SHP77 treated with DMSO at 0.1 percent for 48 hours (cell line): ENCODE measurements around the gene KDM4B.

Experiments used
- DNase-seq: peaks from one replicate; lab custom pipeline; 2025; lab: John Stamatoyannopoulos, UW

KDM4B gene

DNA sequence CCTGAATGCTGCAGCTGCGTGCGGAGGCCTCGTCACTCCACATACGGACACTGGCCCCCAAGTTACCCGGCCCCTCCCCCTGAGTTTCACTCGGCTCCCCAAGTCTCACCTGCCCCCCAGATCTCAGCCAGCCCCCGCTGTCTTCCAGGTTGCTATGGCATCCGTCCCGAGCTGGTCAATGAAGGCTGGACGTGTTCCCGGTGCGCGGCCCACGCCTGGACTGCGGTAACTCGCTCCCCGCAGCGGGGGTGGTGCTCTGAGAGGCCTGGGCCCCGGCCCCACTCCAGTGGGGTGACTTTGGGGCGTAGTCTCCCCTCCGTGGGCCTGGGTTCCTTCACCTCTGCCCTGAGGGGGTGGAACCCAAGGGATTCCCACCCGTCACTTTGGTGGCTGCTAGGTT is 168.2 kb downstream of the KDM4B start:
- no peak for DNase-seq

DNA sequence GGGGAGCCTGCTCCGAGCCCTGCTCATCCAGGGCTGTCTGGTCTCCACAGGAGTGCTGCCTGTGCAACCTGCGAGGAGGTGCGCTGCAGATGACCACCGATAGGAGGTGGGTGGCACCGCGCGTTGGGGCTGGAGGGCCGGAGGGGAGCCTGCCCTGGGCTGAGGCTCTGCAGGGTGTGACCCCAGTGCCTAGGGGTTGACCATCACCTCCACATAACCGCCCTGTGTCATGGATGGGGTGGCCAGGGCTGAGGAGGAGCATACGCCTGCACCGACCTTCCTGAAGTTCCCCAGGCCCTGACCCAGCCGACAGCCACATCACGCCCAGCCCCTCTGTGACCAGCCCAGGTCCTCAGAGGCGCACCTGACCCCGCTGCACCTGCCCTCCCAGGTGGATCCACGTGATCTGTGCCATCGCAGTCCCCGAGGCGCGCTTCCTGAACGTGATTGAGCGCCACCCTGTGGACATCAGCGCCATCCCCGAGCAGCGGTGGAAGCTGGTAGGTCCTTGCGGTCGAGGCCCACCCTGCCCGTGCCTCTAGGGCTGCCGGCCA is 168.7 kb downstream of the KDM4B start:
- DNase-seq = no peak

DNA sequence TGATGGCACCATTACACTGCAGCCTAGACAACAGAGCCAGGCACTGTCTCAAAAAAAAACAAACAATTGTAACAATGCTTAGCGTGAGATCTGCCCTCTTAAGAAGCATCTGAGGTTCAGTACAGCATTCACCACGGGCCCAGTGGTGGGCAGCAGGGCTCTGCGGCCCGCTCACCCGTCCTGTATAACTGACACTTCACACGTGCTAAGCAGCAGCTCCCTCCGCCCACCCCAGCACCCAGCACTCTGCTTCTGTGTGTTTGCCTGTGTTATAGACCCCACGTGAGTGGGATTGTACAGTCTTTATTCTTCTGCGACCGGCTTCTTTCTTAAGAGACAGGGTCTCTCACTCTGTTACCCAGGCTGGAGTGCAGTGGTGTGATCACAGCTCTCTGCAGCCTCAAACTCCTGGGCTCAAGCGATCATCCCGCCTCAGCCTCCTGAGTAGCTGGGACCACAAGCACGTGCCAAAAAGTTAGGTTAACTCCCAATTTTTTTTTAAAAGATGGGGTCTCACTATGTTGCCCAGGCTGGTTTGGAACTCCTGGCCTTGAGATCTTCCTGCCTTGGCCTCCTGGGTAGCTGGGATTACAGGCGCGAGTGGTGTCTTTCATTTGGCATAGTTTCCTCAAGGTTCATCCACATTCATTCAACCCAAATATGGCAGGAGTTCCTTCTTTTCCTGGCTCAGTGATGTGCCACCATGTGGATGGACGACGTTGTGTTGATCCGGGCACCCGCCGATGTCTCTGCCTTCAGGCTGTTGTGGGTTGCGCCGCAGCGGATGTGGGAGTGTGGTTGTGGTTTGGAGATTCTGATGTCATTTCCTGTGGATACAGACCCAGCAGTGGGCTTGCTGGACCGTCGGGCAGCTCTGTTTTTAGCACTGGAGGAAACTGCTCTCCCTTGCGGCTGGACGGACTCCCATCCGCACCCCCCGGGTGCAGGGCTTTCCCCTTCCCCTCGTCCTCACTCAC is 170.0 kb downstream of the KDM4B start:
- DNase-seq = no peak

DNA sequence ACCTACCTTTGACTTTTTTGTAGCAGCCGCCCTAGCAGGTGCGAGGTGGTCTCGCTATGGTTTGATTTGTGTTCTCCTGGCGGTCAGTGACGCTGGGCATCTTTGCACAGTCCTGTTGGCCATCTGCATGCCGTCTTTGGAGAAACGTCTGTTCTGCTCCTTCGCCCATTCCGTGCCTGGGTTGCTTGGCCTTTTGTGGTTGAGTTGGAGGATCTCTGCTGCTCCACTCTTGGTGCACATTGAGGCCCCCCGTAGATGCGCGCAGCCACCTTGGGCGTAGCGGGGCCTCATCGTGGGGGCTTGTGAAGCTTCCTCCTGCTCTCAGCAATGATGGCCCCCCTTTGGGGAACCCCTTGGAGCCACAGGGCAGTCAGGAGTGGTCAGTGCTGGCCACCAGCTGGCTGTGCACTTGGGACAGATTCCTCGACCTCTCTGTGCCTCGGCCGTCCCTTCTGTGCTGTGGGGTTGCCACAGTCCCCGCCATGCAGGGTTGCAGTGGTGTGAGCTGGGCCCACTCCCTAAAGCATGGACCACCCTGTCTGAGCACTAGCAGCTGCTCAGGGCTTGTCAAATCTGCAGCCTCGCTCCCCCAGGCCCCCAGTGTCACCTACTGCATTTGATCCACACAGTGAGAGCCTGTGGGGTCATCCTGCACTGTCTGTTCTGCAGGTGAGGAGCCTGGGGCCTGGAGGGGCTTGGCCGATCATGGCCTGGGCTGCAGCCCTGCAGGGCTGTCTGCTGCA is 170.8 kb downstream of the KDM4B start:
- no peak for DNase-seq

DNA sequence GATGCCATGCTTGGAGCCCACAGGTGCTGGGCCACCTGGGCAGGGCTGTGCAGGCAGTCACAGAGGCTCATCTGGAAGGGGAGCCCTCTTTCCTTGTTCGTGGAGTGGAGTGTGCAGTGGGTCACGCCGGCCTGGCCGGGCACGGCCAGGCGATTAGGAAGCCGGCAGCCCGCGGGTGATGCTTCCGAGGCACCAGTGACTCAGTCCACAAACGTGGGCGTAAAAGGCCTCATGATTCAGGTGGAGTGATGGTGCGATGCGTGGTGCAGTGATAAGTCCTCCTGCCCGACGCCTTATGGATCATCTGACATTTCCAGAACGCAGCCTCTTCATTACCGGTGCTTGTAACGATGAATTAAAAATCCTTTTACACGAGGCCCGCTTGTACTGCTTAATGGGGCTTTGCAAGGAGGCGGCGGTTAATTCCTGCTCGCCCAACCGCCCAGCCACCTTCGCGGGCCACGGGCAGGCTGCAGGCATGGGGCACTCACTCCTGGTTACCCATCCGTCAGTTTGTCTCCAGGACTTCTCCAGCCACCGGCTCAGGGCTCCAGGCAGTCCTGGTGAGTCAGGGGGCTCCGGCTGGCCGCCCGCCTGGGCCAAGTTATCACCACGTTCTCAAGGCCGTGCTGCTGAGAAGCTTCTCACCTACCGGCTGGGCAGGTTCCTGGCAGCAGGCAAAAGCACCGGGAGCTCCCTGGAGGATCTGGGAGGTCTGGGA is 172.4 kb downstream of the KDM4B start:
- DNase-seq = no peak

DNA sequence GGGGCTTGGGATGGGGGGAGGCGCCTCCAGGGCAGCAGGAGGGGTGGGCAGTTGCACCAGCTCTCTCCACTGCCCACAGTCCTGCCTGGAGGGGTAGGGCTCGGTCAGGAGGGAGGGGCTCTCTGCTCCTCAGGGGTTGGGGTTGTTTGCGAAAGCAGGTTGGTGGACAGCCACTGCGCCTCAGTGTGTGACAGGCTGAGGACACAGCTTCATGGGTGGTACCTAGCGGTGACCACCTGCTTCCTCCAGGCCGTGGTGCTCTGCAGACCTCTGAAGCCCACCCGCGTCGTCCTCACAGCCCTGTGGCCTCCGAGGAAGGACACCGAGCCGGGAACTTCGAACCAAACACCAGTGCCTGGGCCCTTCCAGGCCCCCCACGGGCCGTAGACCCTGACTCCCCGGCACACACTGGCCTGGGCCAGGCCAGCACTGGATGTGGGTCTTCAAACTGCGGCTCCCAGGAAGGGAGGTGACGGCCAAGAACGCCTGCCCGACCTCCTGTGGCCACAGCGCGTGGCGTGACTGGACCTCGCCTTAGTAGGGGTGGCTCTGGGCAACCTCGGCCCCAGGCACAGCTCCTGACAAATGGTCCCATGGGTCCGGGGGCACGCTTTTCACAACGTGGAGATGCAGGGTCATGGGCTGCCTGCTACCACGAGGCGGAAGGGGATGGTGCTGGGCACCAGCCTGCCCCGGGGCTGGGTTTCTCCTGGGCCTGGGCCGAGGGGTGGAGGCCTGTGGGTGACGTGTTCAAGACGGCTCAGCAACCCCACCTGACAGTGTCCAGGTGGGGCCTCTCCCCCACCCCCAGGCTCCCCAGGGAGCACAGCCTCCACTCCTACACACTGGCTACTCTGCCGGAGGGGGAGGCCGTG is 173.2 kb downstream of the KDM4B start:
- no peak for DNase-seq

DNA sequence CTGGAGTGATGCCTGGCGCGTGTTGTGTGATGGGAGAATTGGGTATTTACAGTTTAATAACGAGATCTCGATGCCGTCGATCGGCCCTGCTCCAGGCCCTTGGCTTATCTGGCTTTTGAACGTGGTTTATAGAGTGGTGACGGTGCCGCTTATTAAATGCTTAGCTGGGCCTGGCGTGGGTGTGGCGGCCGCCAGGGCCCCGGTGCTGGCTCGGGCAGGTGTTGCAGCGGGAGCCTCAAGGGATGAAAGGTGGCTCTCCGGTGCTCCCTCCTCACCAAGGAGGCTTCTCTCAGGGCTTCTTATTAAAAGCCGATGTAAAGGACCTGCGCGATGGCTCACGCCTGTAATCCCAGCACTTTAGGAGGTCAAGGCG is 173.8 kb downstream of the KDM4B start:
- DNase-seq = no peak

DNA sequence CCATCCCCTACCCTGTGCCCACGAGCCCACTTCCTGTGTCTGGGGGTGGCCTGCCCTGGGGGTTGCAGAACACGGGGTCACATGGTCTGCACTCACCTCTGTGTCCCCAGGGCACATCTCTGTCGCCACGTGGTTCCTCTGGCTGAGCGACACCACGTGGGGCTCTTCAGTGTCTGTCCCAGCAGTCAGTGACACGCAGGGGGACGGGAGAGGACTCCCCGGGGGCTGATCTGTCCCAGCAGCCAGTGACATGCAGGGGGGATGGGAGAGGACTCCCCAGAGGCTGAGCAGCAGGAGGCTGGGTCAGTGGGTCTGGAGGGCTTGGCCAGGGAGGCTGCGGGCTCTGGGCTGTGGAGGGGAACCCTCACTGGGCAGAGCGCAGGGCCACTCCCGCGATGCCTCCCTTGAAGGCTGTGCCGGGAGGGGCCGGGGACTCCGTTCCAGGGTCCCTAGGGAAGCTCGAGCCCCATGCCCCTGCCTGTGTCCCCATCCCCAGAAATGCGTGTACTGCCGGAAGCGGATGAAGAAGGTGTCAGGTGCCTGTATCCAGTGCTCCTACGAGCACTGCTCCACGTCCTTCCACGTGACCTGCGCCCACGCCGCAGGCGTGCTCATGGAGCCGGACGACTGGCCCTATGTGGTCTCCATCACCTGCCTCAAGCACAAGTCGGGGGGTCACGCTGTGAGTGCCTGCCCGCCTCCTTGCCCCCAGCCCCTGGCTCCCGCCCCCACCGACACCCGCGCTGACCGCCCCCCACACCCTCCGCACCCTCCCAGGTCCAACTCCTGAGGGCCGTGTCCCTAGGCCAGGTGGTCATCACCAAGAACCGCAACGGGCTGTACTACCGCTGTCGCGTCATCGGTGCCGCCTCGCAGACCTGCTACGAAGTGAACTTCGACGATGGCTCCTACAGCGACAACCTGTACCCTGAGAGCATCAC is 174.8 kb downstream of the KDM4B start:
- no peak for DNase-seq

DNA sequence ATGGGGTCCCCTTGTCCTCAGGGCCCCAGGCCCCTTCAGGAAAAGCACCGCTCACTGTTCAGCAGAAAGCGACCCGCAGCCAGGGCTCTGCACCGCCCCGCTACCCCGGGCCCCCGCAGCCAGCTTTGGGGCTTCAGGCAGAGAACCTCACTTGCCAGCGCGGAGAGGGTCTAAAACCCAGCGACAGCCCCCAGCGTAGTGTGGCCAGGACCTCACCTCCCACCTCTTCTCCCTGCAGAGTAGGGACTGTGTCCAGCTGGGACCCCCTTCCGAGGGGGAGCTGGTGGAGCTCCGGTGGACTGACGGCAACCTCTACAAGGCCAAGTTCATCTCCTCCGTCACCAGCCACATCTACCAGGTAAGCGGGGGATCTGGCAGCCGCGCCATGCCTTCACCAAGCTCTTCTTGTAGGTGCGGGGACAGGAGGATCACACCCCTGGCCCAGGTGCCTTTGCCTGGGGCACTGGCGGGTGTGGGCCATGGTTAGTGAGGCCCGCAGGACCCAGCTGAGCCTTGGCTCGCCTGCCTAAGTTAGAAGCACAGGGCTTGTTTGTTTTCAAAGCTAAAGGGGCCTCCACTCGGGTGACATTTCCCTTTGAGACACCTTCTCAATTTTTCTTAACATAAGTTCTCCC is 175.7 kb downstream of the KDM4B start:
- no peak for DNase-seq

DNA sequence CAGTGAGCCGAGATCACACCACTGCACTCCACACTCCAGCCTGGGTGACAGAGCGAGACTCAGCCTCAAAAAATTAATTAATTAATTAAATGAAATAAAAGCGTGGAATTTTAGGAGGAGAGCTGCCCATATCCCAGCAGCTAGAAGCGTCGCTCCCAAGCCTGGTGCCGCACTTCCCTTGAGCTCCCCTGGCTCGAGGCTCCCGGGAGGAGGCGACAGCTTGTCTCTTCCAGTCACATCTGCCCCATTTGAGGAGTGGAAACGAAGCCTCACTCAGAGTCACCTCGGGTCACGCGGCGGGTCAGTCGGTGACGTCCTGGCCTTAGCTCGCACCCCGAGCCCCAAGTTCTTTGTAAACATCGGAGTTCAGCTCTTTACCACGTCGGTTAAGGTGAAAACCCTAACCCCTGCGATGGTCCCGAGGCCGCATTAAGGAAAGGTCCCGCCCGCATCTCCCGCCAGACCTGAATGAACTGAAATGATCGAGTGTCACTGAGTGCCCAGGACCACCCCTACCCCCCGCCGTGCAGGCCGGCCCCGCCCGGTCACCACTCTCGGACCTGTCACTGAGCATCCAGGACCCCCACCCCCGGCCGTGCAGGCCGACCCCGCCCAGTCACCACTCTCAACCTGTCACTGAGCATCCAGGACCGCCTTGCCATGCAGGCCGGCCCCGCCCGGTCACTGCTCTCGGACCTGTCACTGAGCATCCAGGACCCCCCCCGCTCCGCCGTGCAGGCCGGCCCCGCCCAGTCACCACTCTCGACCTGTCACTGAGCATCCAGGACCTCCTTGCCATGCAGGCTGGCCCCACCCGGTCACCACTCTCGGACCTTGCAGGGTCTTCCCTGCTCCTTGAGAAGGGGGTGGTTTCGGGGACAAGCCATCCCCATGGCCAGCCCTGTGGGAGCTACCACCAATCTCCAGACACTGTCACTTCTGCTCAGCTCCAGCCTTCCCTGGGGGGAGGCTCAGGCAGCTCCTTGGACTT is 176.9 kb downstream of the KDM4B start:
- DNase-seq = no peak

DNA sequence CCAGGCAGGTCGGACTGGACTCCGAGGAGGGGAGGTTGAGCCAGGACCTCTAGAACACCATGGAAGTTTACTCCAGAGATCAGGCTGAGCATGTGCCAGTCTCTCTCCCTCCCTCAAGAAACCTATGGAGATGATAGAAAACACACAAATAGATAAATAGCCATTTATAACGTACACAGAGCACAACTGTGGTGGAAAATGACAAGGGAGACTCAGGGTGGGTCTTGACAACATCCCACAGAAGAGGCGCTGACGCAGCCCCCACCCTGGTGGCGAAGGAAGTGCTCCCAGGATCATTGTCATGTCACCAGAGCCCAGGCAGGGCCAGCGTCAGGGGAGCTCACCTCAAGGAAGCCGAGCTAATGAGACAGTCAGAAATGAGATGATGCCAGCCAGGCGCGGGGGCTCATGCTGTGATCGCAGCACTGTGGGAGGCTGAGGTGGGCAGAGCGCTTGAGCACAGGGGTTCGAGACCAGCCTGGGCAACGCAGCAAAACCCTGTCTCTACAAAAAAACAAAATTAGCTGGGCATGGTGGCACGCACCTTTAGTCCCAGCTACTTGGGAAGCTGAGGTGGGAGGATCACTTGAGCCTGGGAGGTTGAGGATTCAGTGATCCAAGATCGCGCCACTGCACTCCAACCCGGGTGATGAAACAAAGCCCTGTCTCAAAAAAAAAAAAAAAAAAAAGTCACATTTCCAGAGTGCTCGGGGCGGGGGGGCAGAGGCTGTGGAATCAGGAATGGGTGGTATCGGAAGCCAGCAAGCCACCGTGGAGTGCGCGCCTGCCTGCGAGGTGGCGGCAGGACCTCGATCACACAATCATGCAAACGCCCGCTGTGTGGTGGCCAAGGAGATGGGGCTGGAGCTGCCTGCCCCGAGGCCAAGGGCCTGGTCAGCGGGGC is 178.4 kb downstream of the KDM4B start:
- no peak for DNase-seq

DNA sequence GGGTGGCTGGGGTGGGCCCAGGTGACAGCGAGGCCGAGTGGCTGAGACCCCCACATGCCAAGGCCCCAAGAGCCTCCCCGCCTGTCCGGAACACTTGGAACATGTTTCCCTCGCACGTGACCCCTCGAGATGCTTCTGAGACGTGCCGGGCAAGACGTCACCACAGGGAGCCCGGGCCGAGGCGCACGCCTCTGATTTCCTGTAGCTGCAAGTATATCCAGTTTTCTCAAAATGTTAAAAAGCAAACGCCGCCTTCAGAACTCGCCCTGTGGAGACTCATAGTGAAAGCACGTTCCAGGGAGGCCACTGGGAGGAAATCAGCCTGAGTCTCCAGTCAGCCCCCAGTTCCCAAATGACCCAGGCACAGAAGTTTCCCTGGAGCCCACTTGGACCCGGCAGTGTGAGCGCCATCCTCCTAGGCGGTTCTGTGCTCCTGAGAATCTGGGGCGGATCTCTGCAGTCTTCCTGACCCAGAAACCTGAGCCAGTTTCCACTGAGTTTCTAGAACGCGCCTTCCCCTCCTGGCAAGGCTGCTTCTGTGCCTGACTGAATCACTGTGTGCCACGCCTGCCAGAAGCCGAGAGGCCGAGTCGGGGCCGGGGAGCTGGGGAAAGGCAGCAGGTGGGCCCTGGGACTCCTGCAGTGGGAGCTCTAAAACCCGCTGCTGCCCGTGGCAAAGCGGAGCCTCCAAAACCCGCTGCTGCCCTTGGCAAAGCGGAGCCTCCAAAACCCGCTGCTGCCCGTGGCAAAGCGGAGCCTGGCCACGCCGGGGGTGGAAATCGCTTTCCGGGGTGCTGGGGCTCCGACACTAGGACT is 179.3 kb downstream of the KDM4B start:
- no peak for DNase-seq

DNA sequence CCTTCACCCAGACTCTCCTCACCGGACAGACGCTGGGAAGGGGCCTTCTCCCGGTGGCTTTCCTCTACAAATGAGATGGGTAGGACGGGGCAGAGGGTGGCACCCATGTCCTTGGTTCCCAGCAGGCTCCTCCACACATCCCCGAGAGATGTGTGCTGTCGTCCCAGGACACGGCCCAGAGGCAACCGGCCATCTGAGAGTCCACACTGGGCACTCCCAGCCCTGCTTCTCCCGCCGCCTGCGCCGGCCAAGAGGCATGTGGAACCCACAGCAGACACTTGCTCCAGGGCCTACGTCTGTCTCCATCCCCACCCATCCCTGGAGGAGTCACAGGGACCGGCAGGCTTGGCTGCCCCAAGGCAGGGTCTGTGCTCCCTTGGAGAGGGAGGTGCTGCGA is 179.9 kb downstream of the KDM4B start:
- DNase-seq = no peak

DNA sequence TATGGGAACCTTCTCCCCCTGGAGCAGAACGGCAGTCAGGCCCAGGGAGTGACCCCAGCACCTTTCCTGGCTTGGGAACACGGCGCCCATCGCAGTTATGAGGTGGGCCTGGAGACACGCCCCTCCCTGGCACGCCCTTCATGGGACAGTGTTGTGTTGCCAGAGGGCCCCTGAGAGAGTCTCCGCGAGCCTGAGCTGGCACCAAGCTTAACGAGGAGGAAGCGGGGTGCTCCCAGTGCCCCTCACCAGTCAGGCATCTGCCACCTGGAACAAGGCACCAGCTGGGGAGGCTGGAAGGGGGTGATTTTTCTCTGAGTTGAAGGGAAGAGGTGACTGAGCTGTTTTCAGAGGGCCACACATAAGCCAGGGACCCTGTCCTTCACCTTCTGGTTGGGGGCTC is 180.6 kb downstream of the KDM4B start:
- no peak for DNase-seq

DNA sequence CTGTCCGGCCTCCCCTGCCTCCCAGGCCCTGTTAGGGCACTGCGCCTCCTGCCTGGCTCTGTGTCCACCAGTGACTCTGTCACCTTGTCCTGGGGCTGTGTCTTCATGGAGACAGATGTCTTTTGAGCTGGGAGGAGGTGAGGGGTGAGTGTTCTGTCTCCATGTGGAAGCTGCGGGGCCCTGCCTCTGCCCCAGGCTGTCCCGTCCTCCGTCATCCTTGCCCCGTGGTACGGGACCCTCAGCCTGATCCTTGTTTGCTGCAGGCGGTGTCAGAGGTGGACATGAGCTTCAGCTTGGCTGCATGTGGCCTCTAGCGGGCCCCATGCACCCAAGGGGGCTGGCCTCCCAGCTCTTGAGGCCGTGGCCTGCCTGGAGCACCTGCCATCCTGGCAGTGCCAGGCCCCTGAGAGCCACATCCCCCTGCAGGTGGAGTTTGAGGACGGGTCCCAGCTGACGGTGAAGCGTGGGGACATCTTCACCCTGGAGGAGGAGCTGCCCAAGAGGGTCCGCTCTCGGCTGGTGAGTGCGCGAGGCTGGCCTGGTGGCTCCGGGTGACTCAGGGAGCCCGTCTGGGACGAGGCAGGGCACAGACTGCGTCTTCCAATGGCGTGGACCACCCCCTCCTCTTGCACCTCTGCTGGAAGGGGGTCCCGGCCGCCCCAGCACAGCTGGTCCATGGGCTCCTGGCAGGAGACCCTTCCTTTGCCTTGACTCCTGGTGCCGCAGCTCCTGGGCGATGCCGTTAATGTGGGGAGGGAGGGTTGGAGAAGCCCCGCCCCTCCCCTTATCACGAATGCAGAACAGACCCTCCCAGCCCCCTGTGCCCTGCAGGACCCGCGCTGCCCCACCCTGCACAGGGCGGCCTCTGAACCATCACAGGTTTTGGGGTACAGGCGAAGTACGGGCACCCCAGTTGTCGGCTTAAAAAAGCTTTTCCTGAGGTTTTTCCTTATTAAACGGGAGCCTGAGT is 181.3 kb downstream of the KDM4B start:
- DNase-seq = no peak
